Neuronal stem cell (in vitro differentiated cells): Measurements from ENCODE around the gene C20orf173.
A peak's percentile ranks its signal among the peaks of the same experiment; 100 is the strongest.
"Not testable (repeated sequence)": the region's sequence is repeated elsewhere in the genome, so short reads cannot be mapped to it uniquely, and the experiment has no call there.

Experiments
- DNase-seq: peaks from one replicate; pipeline ENCODE4 v3.0.0-alpha.2; 2013; ENCODE audit warnings: low spot score
- H2AFZ ChIP-seq: one replicate; pipeline ENCODE4 v1.6.1; 2013; ENCODE audit warnings: mild to moderate bottlenecking, low read length, inconsistent platforms
- H2AK5ac ChIP-seq: 2 replicates; pipeline ENCODE4 v1.6.1; 2013; ENCODE audit warnings: low read depth, mild to moderate bottlenecking, inconsistent platforms, low read length, moderate library complexity, mixed read lengths
- H2BK120ac ChIP-seq: 2 replicates; pipeline ENCODE4 v1.6.1; 2013; ENCODE audit warnings: low read depth, mild to moderate bottlenecking, inconsistent platforms, low read length, moderate library complexity, mixed read lengths
- H2BK12ac ChIP-seq: one replicate; pipeline ENCODE4 v1.6.1; 2013; ENCODE audit warnings: low read length, inconsistent platforms
- H2BK15ac ChIP-seq: 2 replicates; pipeline ENCODE4 v1.6.1; 2013; ENCODE audit warnings: mild to moderate bottlenecking, low read length, inconsistent platforms, mixed read lengths
- H2BK5ac ChIP-seq: one replicate; pipeline ENCODE4 v1.6.1; 2013; ENCODE audit warnings: inconsistent platforms, mild to moderate bottlenecking, low read length, moderate library complexity
- H3K14ac ChIP-seq: one replicate; pipeline ENCODE4 v1.6.1; 2013; ENCODE audit warnings: low read length, inconsistent platforms
- H3K18ac ChIP-seq: 2 replicates; pipeline ENCODE4 v1.6.1; 2013; ENCODE audit warnings: low read length, inconsistent platforms
- H3K23ac ChIP-seq: 2 replicates; pipeline ENCODE4 v1.6.1; 2013; ENCODE audit warnings: low read depth, mild to moderate bottlenecking, mixed read lengths, low read length, inconsistent platforms; ENCODE audit not compliant: poor library complexity
- H3K27ac ChIP-seq: replicated peaks from 3 replicates; pipeline ENCODE4 v1.5.1; 2013; ENCODE audit warnings: low read length, inconsistent platforms
- H3K27me3 ChIP-seq, 3 experiments: 2 replicates each; pipeline ENCODE4 v1.6.1; 2013; ENCODE audit warnings: low read length in 3 of 3, mild to moderate bottlenecking in 2 of 3, inconsistent platforms in 1 of 3, low read depth in 1 of 3, mixed read lengths in 1 of 3, moderate library complexity in 1 of 3; ENCODE audit not compliant: control insufficient read depth in 3 of 3, insufficient read depth in 3 of 3
- H3K36me3 ChIP-seq, 2 donors: replicated peaks in 1 of 2; 2 replicates each; pipeline ENCODE4 v1.6.1; 2013; ENCODE audit warnings: low read length in 2 of 2; ENCODE audit not compliant: control insufficient read depth in 2 of 2, insufficient read depth in 2 of 2
- H3K4ac ChIP-seq: 2 replicates; pipeline ENCODE4 v1.6.1; 2013; ENCODE audit warnings: inconsistent platforms, mild to moderate bottlenecking, low read length, moderate library complexity
- H3K4me1 ChIP-seq, 2 donors: 1 replicate in 1 of 2; 2 replicates in 1 of 2; pipeline ENCODE4 v1.6.1; 2013; ENCODE audit warnings: low read length in 2 of 2, low read depth in 1 of 2; ENCODE audit not compliant: control insufficient read depth in 2 of 2, insufficient read depth in 1 of 2
- H3K4me2 ChIP-seq: one replicate; pipeline ENCODE4 v1.6.1; 2013; ENCODE audit warnings: mild to moderate bottlenecking, low read length, inconsistent platforms; ENCODE audit not compliant: insufficient read depth, poor library complexity, severe bottlenecking
- H3K4me3 ChIP-seq, 2 donors: 2 replicates each; pipeline ENCODE4 v1.5.1; 2013; ENCODE audit warnings: low read length in 2 of 2, mild to moderate bottlenecking in 2 of 2, inconsistent platforms in 1 of 2, moderate library complexity in 1 of 2
- H3K79me1 ChIP-seq: one replicate; pipeline ENCODE4 v1.6.1; 2013; ENCODE audit warnings: low read depth, mild to moderate bottlenecking, inconsistent platforms, low read length, moderate library complexity
- H3K9ac ChIP-seq: one replicate; pipeline ENCODE4 v1.6.1; 2013; ENCODE audit warnings: mild to moderate bottlenecking, low read depth, low read length, inconsistent platforms; ENCODE audit not compliant: poor library complexity
- H3K9me3 ChIP-seq, 2 donors: replicated peaks in 1 of 2; 2 replicates each; pipeline versions ENCODE3 to v1.6.1; 2013; ENCODE audit warnings: low read length in 2 of 2, mild to moderate bottlenecking in 2 of 2, inconsistent platforms in 1 of 2, low read depth in 1 of 2, mixed read lengths in 1 of 2, moderate library complexity in 1 of 2; ENCODE audit not compliant: control insufficient read depth in 2 of 2, insufficient read depth in 1 of 2
- H4K8ac ChIP-seq: one replicate; pipeline ENCODE4 v1.6.1; 2013; ENCODE audit warnings: low read depth, mild to moderate bottlenecking, inconsistent platforms, low read length, moderate library complexity
- H4K91ac ChIP-seq: one replicate; pipeline ENCODE4 v1.6.1; 2013; ENCODE audit warnings: low read length, low read depth, mild to moderate bottlenecking, inconsistent platforms; ENCODE audit not compliant: poor library complexity
- WGBS, 2 donors: extraction: QIAGEN DNeasy Blood & Tissue Kit; methylation state at CpG; one replicate each; pipeline ENCODE4 v1.1.7; 2013; ENCODE audit warnings: missing lambda C conversion rate in 2 of 2, mixed read lengths in 1 of 2; ENCODE audit not compliant: insufficient read length in 2 of 2, insufficient replicate concordance in 1 of 2; ENCODE audit errors: extremely low coverage in 2 of 2; 5-methylcytosine and 5-hydroxymethylcytosine counted together

C20orf173 gene

DNA sequence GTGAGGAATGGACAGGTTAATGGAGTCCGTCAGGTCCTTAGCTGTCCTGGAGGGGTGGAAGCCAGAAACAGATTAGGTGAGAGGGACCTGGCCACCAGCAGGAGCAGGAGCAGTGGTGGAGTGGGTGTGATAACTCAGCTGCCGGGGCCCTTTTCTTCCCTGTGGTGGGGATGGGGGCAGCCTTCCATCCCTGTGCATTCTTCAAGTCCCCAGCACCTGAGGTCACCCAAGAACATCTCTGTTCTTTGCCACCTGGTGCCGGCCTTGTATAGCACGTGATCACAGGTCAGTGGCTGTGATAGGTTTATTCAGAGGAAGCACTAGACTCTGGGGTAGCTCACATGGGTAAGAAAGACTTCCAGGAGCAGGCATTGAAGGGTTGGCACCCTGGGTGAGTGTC, 29.0 kb upstream of the C20orf173 start:
- Histone ChIP-seq H3K4ac (no peak overlapping the region), H2AK5ac (no peak overlapping the region), H2BK15ac (no peak overlapping the region), H3K4me2 (no peak overlapping the region), H3K4me3 (no peak overlapping the region), H3K4me1 (no peaks in the 10 kb centered on the region), H3K36me3 (peaks cover 37 to 65% of the 10 kb centered on the region in 2 donors), H3K18ac (no peak overlapping the region), H3K9ac (no peak overlapping the region), H4K91ac (no peak overlapping the region), H4K8ac (no peak overlapping the region), H2BK120ac (no peak overlapping the region), H3K23ac (no peak overlapping the region), H3K9me3 (no peaks in the 10 kb centered on the region), H2BK12ac (no peak overlapping the region), H3K79me1 (peaks cover 1% of the 10 kb centered on the region), H3K27ac (no peak overlapping the region), H3K14ac (no peak overlapping the region), H3K27me3 (no peaks in the 10 kb centered on the region), H2BK5ac (no peak overlapping the region), H2AFZ (no peak overlapping the region)
- WGBS, 2 donors = no CpG with 5 or more reads among the region's 4 CpGs
- no peak for DNase-seq

DNA sequence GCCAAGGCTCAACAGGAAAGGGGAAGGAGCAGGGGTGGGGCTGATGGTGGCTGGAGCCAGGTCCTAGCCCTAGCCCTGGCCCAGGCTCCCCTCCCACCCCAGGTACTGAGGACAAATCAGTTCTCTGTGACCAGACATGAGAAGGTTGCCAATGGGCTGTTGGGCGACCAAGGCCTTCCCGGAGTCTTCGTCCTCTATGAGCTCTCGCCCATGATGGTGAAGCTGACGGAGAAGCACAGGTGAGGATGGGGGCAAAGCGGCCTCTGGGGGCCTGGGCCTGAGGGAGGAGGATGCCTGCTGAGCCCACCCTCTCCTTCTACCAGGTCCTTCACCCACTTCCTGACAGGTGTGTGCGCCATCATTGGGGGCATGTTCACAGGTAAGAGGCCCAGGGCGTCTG, 27.4 kb upstream of the C20orf173 start:
- H2AK5ac ChIP-seq = no peak overlapping the region
- no peak overlapping the region for H3K4me3 ChIP-seq
- no peak overlapping the region for H2BK120ac ChIP-seq
- no peak overlapping the region for H2BK12ac ChIP-seq
- peaks cover 47 to 79% of the 10 kb centered on the region in 2 donors for H3K36me3 ChIP-seq
- no CpG with 5 or more reads among the region's 8 CpGs for WGBS, 2 donors
- H3K27ac ChIP-seq = no peak overlapping the region
- no peaks in the 10 kb centered on the region for H3K27me3 ChIP-seq
- H3K9ac ChIP-seq = peak overlapping the region; percentile 50
- no peak overlapping the region for H3K23ac ChIP-seq
- H3K4ac ChIP-seq = no peak overlapping the region
- H3K4me1 ChIP-seq = no peaks in the 10 kb centered on the region
- H3K18ac ChIP-seq = no peak overlapping the region
- no peaks in the 10 kb centered on the region for H3K9me3 ChIP-seq
- no peak for DNase-seq
- H4K8ac ChIP-seq = no peak overlapping the region
- no peak overlapping the region for H2BK5ac ChIP-seq
- H3K4me2 ChIP-seq = no peak overlapping the region
- H4K91ac ChIP-seq = no peak overlapping the region
- H3K14ac ChIP-seq = no peak overlapping the region
- peaks cover 1% of the 10 kb centered on the region for H3K79me1 ChIP-seq
- H2AFZ ChIP-seq = no peak overlapping the region
- H2BK15ac ChIP-seq = no peak overlapping the region

- no peak overlapping the region for H3K18ac ChIP-seq
- no peak for DNase-seq
- no peak overlapping the region for H3K4ac ChIP-seq
- H2BK120ac ChIP-seq = no peak overlapping the region
- no peak overlapping the region for H4K8ac ChIP-seq
- H3K4me1 ChIP-seq = no peaks in the 10 kb centered on the region
- H3K36me3 ChIP-seq = peaks cover 55 to 87% of the 10 kb centered on the region in 2 donors
- no peaks in the 10 kb centered on the region for H3K9me3 ChIP-seq
- no peak overlapping the region for H2BK5ac ChIP-seq
- WGBS, 2 donors = no CpG with 5 or more reads among the region's 21 CpGs
- no peak overlapping the region for H3K14ac ChIP-seq
- H3K9ac ChIP-seq = peak overlapping the region; percentile 50
- H2BK15ac ChIP-seq = no peak overlapping the region
- no peak overlapping the region for H2BK12ac ChIP-seq
- H4K91ac ChIP-seq = no peak overlapping the region
- H3K27me3 ChIP-seq = no peaks in the 10 kb centered on the region
- peak overlapping the region; percentile 61 for H3K23ac ChIP-seq
- H2AK5ac ChIP-seq = no peak overlapping the region
- no peak overlapping the region for H2AFZ ChIP-seq
- no peak overlapping the region for H3K4me3 ChIP-seq
- no peak overlapping the region for H3K27ac ChIP-seq
- H3K4me2 ChIP-seq = no peak overlapping the region
- H3K79me1 ChIP-seq = peaks cover 1% of the 10 kb centered on the region
Measured at GRCh38 chr20:35555951-35556645, 26.6 kb upstream of the C20orf173 start.

- not testable (repeated sequence) for H2AFZ ChIP-seq, H4K91ac ChIP-seq, H3K14ac ChIP-seq, H3K4ac ChIP-seq, H2BK15ac ChIP-seq, H3K18ac ChIP-seq, H2BK120ac ChIP-seq, H3K79me1 ChIP-seq, DNase-seq, H2BK5ac ChIP-seq, H4K8ac ChIP-seq, H2BK12ac ChIP-seq, H3K27me3 ChIP-seq, H3K4me3 ChIP-seq, H2AK5ac ChIP-seq, H3K9me3 ChIP-seq, H3K27ac ChIP-seq, H3K23ac ChIP-seq, H3K4me1 ChIP-seq, H3K9ac ChIP-seq, H3K4me2 ChIP-seq
- no CpG with 5 or more reads among the region's 4 CpGs for WGBS, 2 donors
- H3K36me3 ChIP-seq = peaks cover 58 to 92% of the 10 kb centered on the region in 2 donors
Measured at GRCh38 chr20:35555461-35555860, 26.0 kb upstream of the C20orf173 start.
